Peyer's patch (tissue), 4 donors: ENCODE results near the gene TNIK.

Experiments
- CTCF ChIP-seq, 6 experiments: fragments of 450-650 bp in 4 of 6; fragments of 200-600 bp in 2 of 6; sonication (generic) in 1 of 6; IDR thresholded peaks; one replicate each; pipeline ENCODE4 v1.5.1; 2017 to 2019; ENCODE audit warnings: antibody characterized with exemption in 6 of 6, mild to moderate bottlenecking in 3 of 6, moderate library complexity in 1 of 6
- POLR2A ChIP-seq, 2 donors: fragments of 450-650 bp; IDR thresholded peaks; one replicate each; pipeline ENCODE4 v1.5.1; 2017; ENCODE audit warnings: antibody characterized with exemption in 2 of 2, mild to moderate bottlenecking in 2 of 2, moderate library complexity in 2 of 2

- TF ChIP-seq POLR2A (IDR thresholded peaks at IDR 0.05) (no peak), CTCF (IDR thresholded peaks at IDR 0.05) (no peak)
Observed at GRCh38 chr3:171192176-171192854, 267.9 kb downstream of the TNIK start.
